ENCODE data around the gene COPS4. TPM values are rescaled to one million over a fixed set of nuclear protein-coding genes. Genes with fewer than 3 reads are reported as not detected.

The COPS4 gene
- total RNA-seq, 2 donors from 2014 or later, result 1.6 to 12.7 TPM

DNA sequence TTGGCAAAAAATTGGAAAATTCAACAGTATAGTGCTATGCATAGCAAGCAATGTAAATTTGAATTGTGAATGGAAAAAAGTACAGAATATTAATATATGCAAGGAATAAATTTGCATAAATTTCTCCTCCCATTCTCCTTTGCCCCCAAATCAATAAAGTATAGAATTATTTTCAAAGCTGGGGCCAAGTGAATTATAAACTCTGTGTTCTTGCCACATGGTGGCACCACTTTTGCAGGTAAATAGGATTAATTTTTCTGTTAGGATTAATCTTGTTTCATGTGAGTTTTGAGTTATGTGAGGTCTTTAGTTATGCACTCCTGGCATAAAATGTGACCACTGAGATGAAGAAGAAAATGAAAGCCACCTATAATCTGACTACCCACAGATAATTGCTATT lies 19.9 kb downstream of the COPS4 start:
- TF ChIP-seq, protein P1, sequence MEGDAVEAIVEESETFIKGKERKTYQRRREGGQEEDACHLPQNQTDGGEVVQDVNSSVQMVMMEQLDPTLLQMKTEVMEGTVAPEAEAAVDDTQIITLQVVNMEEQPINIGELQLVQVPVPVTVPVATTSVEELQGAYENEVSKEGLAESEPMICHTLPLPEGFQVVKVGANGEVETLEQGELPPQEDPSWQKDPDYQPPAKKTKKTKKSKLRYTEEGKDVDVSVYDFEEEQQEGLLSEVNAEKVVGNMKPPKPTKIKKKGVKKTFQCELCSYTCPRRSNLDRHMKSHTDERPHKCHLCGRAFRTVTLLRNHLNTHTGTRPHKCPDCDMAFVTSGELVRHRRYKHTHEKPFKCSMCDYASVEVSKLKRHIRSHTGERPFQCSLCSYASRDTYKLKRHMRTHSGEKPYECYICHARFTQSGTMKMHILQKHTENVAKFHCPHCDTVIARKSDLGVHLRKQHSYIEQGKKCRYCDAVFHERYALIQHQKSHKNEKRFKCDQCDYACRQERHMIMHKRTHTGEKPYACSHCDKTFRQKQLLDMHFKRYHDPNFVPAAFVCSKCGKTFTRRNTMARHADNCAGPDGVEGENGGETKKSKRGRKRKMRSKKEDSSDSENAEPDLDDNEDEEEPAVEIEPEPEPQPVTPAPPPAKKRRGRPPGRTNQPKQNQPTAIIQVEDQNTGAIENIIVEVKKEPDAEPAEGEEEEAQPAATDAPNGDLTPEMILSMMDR (IDR thresholded peaks at IDR 0.05), result peak in 3 of 7 experiments; percentile 18 to 24 (median 21)
- TF ChIP-seq POLR2A (IDR thresholded peaks at IDR 0.05), result no peak
- DNase-seq, result no peak
- intact Hi-C loops (cut with DNase I), result no loop called here
- H3K9me3 ChIP-seq, result no peaks in the 10 kb centered on the region
- H3K27me3 ChIP-seq, result no peaks in the 10 kb centered on the region
- H3K4me3 ChIP-seq, result no peak overlapping the region
- peaks cover 0 to 4% of the 10 kb centered on the region in 2 donors for H3K36me3 ChIP-seq (replicated peaks in 1 of 2; ENCODE audit: insufficient read depth in 1 of 2, low read depth in 2 of 2)
- H3K27ac ChIP-seq, result no peak overlapping the region
- ATAC-seq, result no peak
- H3K4me1 ChIP-seq, result no peaks in the 10 kb centered on the region

DNA sequence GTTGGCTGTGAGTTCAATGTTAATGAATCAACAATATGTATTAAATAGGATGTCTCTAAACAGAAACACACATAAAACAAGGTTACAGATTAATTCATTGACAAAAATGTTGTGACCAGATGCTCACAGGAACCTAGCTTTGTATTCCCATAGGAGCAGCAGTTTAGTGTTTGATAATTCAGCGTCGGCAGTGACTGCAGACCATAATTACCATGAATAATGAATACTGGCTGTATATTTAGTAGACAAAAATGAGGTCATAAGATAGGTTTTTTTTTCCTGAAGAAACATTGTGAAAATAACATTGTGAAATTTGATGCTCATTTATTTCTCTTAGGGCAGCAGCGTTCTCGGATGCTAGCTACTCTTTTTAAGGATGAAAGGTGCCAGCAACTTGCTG lies 27.8 kb downstream of the COPS4 start:
- no peak for TF ChIP-seq POLR2A (IDR thresholded peaks at IDR 0.05)
- TF ChIP-seq, protein P1 (IDR thresholded peaks at IDR 0.05), result no peak
- Histone ChIP-seq H3K27ac (no peak overlapping the region), H3K4me3 (no peak overlapping the region), H3K9me3 (no peaks in the 10 kb centered on the region), H3K27me3 (no peaks in the 10 kb centered on the region), H3K36me3 (replicated peaks in 1 of 2; ENCODE audit: insufficient read depth in 1 of 2, low read depth in 2 of 2) (peaks cover 0 to 18% of the 10 kb centered on the region in 2 donors), H3K4me1 (no peaks in the 10 kb centered on the region)
- no peak for DNase-seq
- intact Hi-C loops (cut with DNase I), result no loop called here
- WGBS, 2 donors, result 91 to 93% methylated on average over 4 of the region's 4 CpGs
- ATAC-seq, result no peak

DNA sequence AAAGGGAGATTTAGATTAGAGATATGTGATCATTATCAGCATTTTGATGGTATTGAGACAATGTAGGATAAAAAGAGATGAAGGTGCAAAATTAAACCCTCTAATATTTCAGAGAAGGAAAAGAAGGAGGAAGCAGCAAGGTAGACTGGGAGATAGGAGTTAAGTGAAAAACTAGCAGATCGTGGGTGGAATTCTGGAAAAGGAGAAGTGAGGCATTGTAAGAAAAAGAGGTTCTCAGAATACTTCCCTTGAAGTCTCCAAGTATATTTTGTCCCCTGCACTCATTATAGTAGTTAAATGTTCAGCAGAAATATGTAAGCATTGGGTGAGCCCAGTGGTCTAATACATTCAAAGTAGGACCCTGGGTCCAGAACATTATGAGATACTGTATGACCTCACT lies 30.3 kb downstream of the COPS4 start:
- H3K36me3 ChIP-seq (replicated peaks in 1 of 2; ENCODE audit: insufficient read depth in 1 of 2, low read depth in 2 of 2), result peaks cover 0 to 19% of the 10 kb centered on the region in 2 donors
- no peak overlapping the region for H3K4me3 ChIP-seq
- intact Hi-C loops (cut with DNase I), result no loop called here
- 68 to 91% methylated on average over 1 of the region's 1 CpG for WGBS, 2 donors
- no peak for TF ChIP-seq POLR2A (IDR thresholded peaks at IDR 0.05)
- TF ChIP-seq, protein P1 (IDR thresholded peaks at IDR 0.05), result no peak
- no peak overlapping the region for H3K27ac ChIP-seq
- no peaks in the 10 kb centered on the region for H3K4me1 ChIP-seq
- ATAC-seq (no peak), DNase-seq (no peak)
- H3K27me3 ChIP-seq, result no peaks in the 10 kb centered on the region
- no peaks in the 10 kb centered on the region for H3K9me3 ChIP-seq

DNA sequence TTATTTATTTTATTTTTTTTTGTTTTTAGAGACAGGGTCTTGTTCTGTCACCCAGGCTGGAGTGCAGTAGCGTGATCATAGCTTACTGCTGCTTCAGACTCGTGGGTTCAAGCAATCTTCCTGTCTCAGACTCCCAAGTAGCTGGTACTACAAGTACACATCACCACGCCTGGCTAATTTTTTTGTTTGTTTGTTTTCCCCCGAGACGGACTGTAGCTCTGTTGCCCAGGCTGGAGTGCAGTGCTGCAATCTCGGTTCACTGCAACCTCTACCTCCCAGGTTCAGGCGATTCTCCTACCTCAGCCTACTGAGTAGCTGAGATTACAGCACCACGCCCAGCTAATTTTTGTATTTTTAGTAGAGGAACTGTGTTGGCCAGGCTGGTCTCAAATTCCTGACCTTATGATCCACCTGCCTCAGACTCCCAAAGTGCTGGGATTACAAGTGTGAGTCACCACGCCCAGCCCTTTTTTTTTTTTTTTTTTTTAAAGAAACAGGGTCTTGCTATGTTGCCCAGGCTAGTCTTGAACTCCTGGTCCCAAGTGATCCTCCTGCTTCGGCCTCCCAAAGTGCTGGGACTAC lies 32.2 kb downstream of the COPS4 start:
- no peak for DNase-seq
- intact Hi-C loops (cut with DNase I), result no loop called here

More for the DNA sequence above, 32.2 kb downstream of the COPS4 start:
- Histone ChIP-seq H3K36me3 (replicated peaks in 1 of 2; ENCODE audit: insufficient read depth in 1 of 2, low read depth in 2 of 2) (peaks cover 0 to 16% of the 10 kb centered on the region in 2 donors), H3K4me3 (no peak overlapping the region), H3K27ac (no peak overlapping the region), H3K27me3 (no peaks in the 10 kb centered on the region), H3K9me3 (no peaks in the 10 kb centered on the region), H3K4me1 (no peaks in the 10 kb centered on the region)
- ATAC-seq, result no peak
- no peak for TF ChIP-seq POLR2A (IDR thresholded peaks at IDR 0.05)
- TF ChIP-seq, protein P1 (IDR thresholded peaks at IDR 0.05), result no peak
- 85 to 87% methylated on average over 10 of the region's 10 CpGs for WGBS, 2 donors

Measured in body of pancreas (tissue), 4 donors.